PC-9 (cell line): Measurements from ENCODE around the gene TEFM. TPM values are rescaled to one million over a fixed set of nuclear protein-coding genes. Genes with fewer than 3 reads are reported as not detected.

Source experiments
- BruUV-seq: library from RNA; stranded (reverse); fragments of 400-500 nt; replicated peaks from 2 replicates; lab custom pipeline; 2021; lab: Mats Ljungman, UMichigan
- CTCF ChIA-PET: fragments of 300-600 bp; sonication (Branson Sonifier 250); formaldehyde crosslinking; loops from one replicate; lab custom pipeline; 2022; ENCODE audit warnings: antibody characterized with exemption; lab: Charles Lee
- POLR2A ChIA-PET: fragments of 300-600 bp; sonication (Branson Sonifier 250); formaldehyde crosslinking; loops from one replicate; lab custom pipeline; 2022; ENCODE audit warnings: antibody characterized with exemption; ENCODE audit not compliant: unreplicated experiment; lab: Charles Lee
- DNase-seq, 2 experiments: peaks; one replicate each; pipeline versions ENCODE4 v3.0.0 to v3.0.0-alpha.2; 2015 to 2022; ENCODE audit warnings: mixed read lengths in 1 of 2
- H2AFZ ChIP-seq: fragments of 200-600 bp; sonication (generic); 2 replicates; pipeline ENCODE4 v1.8.1; 2017; ENCODE audit warnings: antibody characterized with exemption
- H3F3A ChIP-seq: fragments of 200-600 bp; sonication (generic); 2 replicates; pipeline ENCODE4 v1.8.1; 2017; ENCODE audit warnings: antibody characterized with exemption, mild to moderate bottlenecking, low read depth; ENCODE audit not compliant: insufficient read depth
- H3K27ac ChIP-seq: fragments of 200-600 bp; sonication (generic); 2 replicates; pipeline ENCODE4 v1.6.1; 2016; ENCODE audit warnings: mixed run types
- H3K27me3 ChIP-seq: fragments of 200-600 bp; sonication (generic); 2 replicates; pipeline ENCODE4 v1.6.1; 2016; ENCODE audit warnings: low read depth, mixed run types; ENCODE audit not compliant: insufficient read depth
- H3K36me3 ChIP-seq: fragments of 200-600 bp; sonication (generic); 2 replicates; pipeline ENCODE4 v1.6.1; 2016; ENCODE audit warnings: low read depth, mixed run types
- H3K4me1 ChIP-seq: fragments of 200-600 bp; sonication (generic); replicated peaks from 2 replicates; pipeline ENCODE4 v1.6.1; 2016; ENCODE audit warnings: mixed run types; ENCODE audit not compliant: insufficient read depth
- H3K4me2 ChIP-seq: fragments of 200-600 bp; sonication (generic); 2 replicates; pipeline ENCODE4 v1.6.1; 2017; ENCODE audit warnings: mixed run types
- H3K4me3 ChIP-seq: fragments of 200-600 bp; sonication (generic); 2 replicates; pipeline ENCODE4 v1.6.1; 2016; ENCODE audit warnings: mixed run types
- H3K79me2 ChIP-seq: fragments of 200-600 bp; sonication (generic); 2 replicates; pipeline ENCODE4 v1.6.1; 2017; ENCODE audit warnings: low read depth, mixed run types
- H3K9me2 ChIP-seq: fragments of 200-600 bp; sonication (generic); 2 replicates; pipeline ENCODE4 v1.8.1; 2017; ENCODE audit warnings: mild to moderate bottlenecking; ENCODE audit not compliant: insufficient read depth
- H3K9me3 ChIP-seq: fragments of 200-600 bp; sonication (generic); 2 replicates; pipeline ENCODE4 v1.8.1; 2016; ENCODE audit warnings: low read depth; ENCODE audit not compliant: insufficient read depth
- H4K20me1 ChIP-seq: fragments of 200-600 bp; sonication (generic); 2 replicates; pipeline ENCODE4 v1.8.1; 2017; ENCODE audit not compliant: insufficient read depth
- CTCF ChIP-seq: fragments of 200-600 bp; sonication (generic); conservative IDR thresholded peaks from 2 replicates; pipeline ENCODE4 v1.6.1; 2017; ENCODE audit warnings: mixed run types, antibody characterized with exemption, mild to moderate bottlenecking, moderate library complexity
- EZH2 ChIP-seq: fragments of 200-600 bp; sonication (generic); IDR thresholded peaks from 2 replicates; pipeline ENCODE4 v1.8.0; 2017; ENCODE audit warnings: antibody characterized with exemption, low read depth
- intact Hi-C: fragments of 100-400 bp; cut with micrococcal nuclease; formaldehyde crosslinking; loops from one replicate; pipeline ENCODE4 v1.10.0; 2022; ENCODE audit not compliant: unreplicated experiment
- total RNA-seq: library from RNA; stranded (reverse); gene quantifications from 2 replicates; pipeline ENCODE4 v1.2.3, GENCODE V29; 2021

Gene TEFM
- total RNA-seq, 1 experiment from 2014 or later, result 14.8 TPM

- Histone ChIP-seq H2AFZ (no peak overlapping the region), H3K9me3 (no peaks in the 10 kb centered on the region), H3K27me3 (no peaks in the 10 kb centered on the region), H3K79me2 (no peaks in the 10 kb centered on the region), H4K20me1 (no peaks in the 10 kb centered on the region), H3F3A (no peaks in the 10 kb centered on the region), H3K4me1 (no peaks in the 10 kb centered on the region), H3K9me2 (no peaks in the 10 kb centered on the region), H3K4me3 (no peak overlapping the region), H3K36me3 (no peaks in the 10 kb centered on the region), H3K27ac (no peak overlapping the region), H3K4me2 (no peak overlapping the region)
- intact Hi-C loops, result no loop called here
- no peak for DNase-seq
- ChIA-PET POLR2A (interaction anchor here (0.6 kb wide), 1 partner anchor 567 kb away, joined by 5 read pairs; no protein-coding TSS in a partner anchor), CTCF (interaction anchor here (0.6 kb wide), 1 partner anchor 147 kb away, joined by 3 read pairs; the partner anchor contains the start of gene NF1)
- no peak for TF ChIP-seq EZH2
- no peak for TF ChIP-seq CTCF
- BruUV-seq, result no TSS peak
These were observed 41.8 kb upstream of the TEFM start for GRCh38 chr17:30947796-30948195.

- BruUV-seq, result no TSS peak
- no peaks in the 10 kb centered on the region for H3K9me2 ChIP-seq
These were observed 36.5 kb upstream of the TEFM start for GRCh38 chr17:30942308-30943079.

DNA sequence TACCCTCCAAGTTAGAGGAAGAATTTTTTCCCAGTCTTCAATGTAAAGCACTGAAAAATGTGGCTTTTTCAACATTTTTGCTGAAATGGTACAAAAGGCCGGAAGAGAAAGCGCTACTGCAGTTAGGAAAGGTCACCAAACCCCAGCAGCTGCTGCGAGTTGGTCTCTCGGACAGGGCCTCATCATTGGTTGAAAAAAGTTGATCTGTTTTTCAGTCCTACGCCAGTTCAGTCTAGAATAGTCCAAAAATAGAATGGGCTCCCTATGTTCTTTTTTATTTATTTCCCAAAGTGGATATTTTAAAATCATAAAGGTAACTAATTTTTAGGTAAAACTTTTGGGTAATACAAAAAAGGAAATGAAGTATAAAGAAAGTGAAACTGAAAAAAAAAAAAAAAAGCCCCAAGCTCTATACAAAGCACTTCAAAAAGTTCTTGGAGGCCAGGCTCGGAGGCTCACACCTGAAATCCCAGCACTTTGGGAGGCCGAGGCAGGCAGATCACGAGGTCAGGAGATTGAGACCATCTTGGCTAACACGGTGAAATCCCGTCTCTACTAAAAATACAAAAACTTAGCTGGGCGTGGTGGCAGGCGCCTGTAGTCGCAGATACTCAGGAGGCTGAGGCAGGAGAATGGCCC, 33.1 kb upstream of the TEFM start:
- H3K4me1 ChIP-seq, result no peaks in the 10 kb centered on the region
- ChIA-PET CTCF (no interaction called here), POLR2A (interaction anchor here (0.7 kb wide), 1 partner anchor 241 kb away, joined by 42 read pairs; no protein-coding TSS in a partner anchor)
- no peak overlapping the region for H3K4me2 ChIP-seq
- no peaks in the 10 kb centered on the region for H3K79me2 ChIP-seq
- no peak overlapping the region for H2AFZ ChIP-seq
- DNase-seq, result no peak
- no peaks in the 10 kb centered on the region for H3K27me3 ChIP-seq
- no peak overlapping the region for H3K27ac ChIP-seq
- no peaks in the 10 kb centered on the region for H3K9me2 ChIP-seq
- intact Hi-C loops, result no loop called here
- H4K20me1 ChIP-seq, result no peaks in the 10 kb centered on the region
- H3K36me3 ChIP-seq, result no peaks in the 10 kb centered on the region
- H3K9me3 ChIP-seq, result no peaks in the 10 kb centered on the region
- TF ChIP-seq CTCF (no peak), EZH2 (no peak)
- H3K4me3 ChIP-seq, result no peak overlapping the region
- H3F3A ChIP-seq, result no peaks in the 10 kb centered on the region
- no TSS peak for BruUV-seq

More at GRCh38 chr17:30942308-30943079, 36.5 kb upstream of the TEFM start:
- Histone ChIP-seq H3K9me3 (no peaks in the 10 kb centered on the region), H3K4me2 (no peak overlapping the region), H3F3A (no peaks in the 10 kb centered on the region), H3K36me3 (no peaks in the 10 kb centered on the region), H2AFZ (no peak overlapping the region), H3K79me2 (no peaks in the 10 kb centered on the region), H3K27me3 (no peaks in the 10 kb centered on the region), H3K4me3 (no peak overlapping the region), H3K27ac (no peak overlapping the region), H4K20me1 (no peaks in the 10 kb centered on the region), H3K4me1 (no peaks in the 10 kb centered on the region)
- POLR2A ChIA-PET, result no interaction called here
- CTCF ChIA-PET, result no interaction called here
- no peak for TF ChIP-seq CTCF
- no peak for TF ChIP-seq EZH2
- DNase-seq, result no peak
- intact Hi-C loops, result no loop called here
